ENCODE results near the gene RAB11FIP4.

RAB11FIP4 gene

GRCh38 chr17:31387438-31387837 lies 4.0 kb upstream of the RAB11FIP4 start:
- DNase-seq, result no peak

- DNase-seq, result no peak
Observed at GRCh38 chr17:31388351-31388750, 3.1 kb upstream of the RAB11FIP4 start.

- peak; percentile 41 to 43 for DNase-seq
Observed at GRCh38 chr17:31388770-31389656, 2.5 kb upstream of the RAB11FIP4 start.

- no peak for DNase-seq
Observed at GRCh38 chr17:31389657-31390381, 1.7 kb upstream of the RAB11FIP4 start.

- DNase-seq, result no peak
Observed at GRCh38 chr17:31390426-31390747, 1.1 kb upstream of the RAB11FIP4 start.

- DNase-seq, result no peak
Observed at GRCh38 chr17:31390748-31391495, 553 bp upstream of the RAB11FIP4 start.

- DNase-seq, result no peak
Observed at GRCh38 chr17:31392002-31392855, 754 bp downstream of the RAB11FIP4 start.

- no peak for DNase-seq
Observed at GRCh38 chr17:31392856-31393748, 1.6 kb downstream of the RAB11FIP4 start.

- DNase-seq, result no peak
Observed at GRCh38 chr17:31393749-31394146, 2.3 kb downstream of the RAB11FIP4 start.

- peak in 1 of 2 donors; percentile 11 for DNase-seq
Observed at GRCh38 chr17:31394544-31394943, 3.1 kb downstream of the RAB11FIP4 start.

GRCh38 chr17:31397256-31397939 lies 5.9 kb downstream of the RAB11FIP4 start:
- no peak for DNase-seq

GRCh38 chr17:31398381-31399311 lies 7.2 kb downstream of the RAB11FIP4 start:
- no peak for DNase-seq

- DNase-seq, result no peak
Observed at GRCh38 chr17:31400481-31400950, 9.0 kb downstream of the RAB11FIP4 start.

GRCh38 chr17:31401456-31402254 lies 10.2 kb downstream of the RAB11FIP4 start:
- DNase-seq, result no peak

GRCh38 chr17:31404028-31404949 lies 12.8 kb downstream of the RAB11FIP4 start:
- DNase-seq, result no peak

- no peak for DNase-seq
Observed at GRCh38 chr17:31405890-31406371, 14.5 kb downstream of the RAB11FIP4 start.

- DNase-seq, result no peak
Observed at GRCh38 chr17:31408586-31408985, 17.1 kb downstream of the RAB11FIP4 start.

Data from CD4-positive, alpha-beta T cell treated with Interleukin-1 beta for 1 hour (primary cell).